Astrocyte (in vitro differentiated cells and primary cell): ENCODE results near the gene OR51B6. TPM values are rescaled to one million over a fixed set of nuclear protein-coding genes. Genes with fewer than 3 reads are reported as not detected.
A peak's percentile ranks its signal among the peaks of the same experiment; 100 is the strongest.

ENCODE experiments used
- DNase-seq: peaks from one replicate; pipeline ENCODE4 v3.0.0-alpha.2; 2010; ENCODE audit warnings: low read depth
- FAIRE-seq: peaks from 2 replicates; lab custom pipeline; 2011; peaks lifted over from hg19 to GRCh38; lab: Jason Lieb, UNC
- H2AFZ ChIP-seq: 2 replicates; pipeline ENCODE4 v1.6.0; 2012; ENCODE audit warnings: low read depth, low read length, inconsistent platforms
- H3K27ac ChIP-seq: 2 replicates; pipeline ENCODE4 v1.5.1; 2011; ENCODE audit warnings: low read depth, low read length, inconsistent platforms
- H3K27me3 ChIP-seq: 2 replicates; pipeline ENCODE4 v1.6.0; 2011; ENCODE audit warnings: low read length, inconsistent platforms; ENCODE audit not compliant: insufficient read depth
- H3K36me3 ChIP-seq: 2 replicates; pipeline ENCODE4 v1.5.1; 2011; ENCODE audit warnings: low read length, inconsistent platforms; ENCODE audit not compliant: insufficient read depth
- H3K4me1 ChIP-seq: 2 replicates; pipeline ENCODE4 v1.5.1; 2011; ENCODE audit warnings: low read length, inconsistent platforms; ENCODE audit not compliant: insufficient read depth
- H3K4me2 ChIP-seq: 2 replicates; pipeline ENCODE4 v1.6.0; 2012; ENCODE audit warnings: low read length, inconsistent platforms
- H3K4me3 ChIP-seq: 2 replicates; pipeline ENCODE4 v1.5.1; 2011; ENCODE audit warnings: low read depth, mild to moderate bottlenecking, low read length, inconsistent platforms; ENCODE audit not compliant: insufficient read depth
- H3K79me2 ChIP-seq: 2 replicates; pipeline ENCODE4 v1.6.0; 2012; ENCODE audit warnings: mild to moderate bottlenecking, low read length, inconsistent platforms; ENCODE audit not compliant: insufficient read depth
- H3K9ac ChIP-seq: 2 replicates; pipeline ENCODE4 v1.6.0; 2012; ENCODE audit warnings: mild to moderate bottlenecking, low read length, inconsistent platforms
- H3K9me3 ChIP-seq: 2 replicates; pipeline ENCODE4 v1.5.1; 2012; ENCODE audit warnings: low read depth, mild to moderate bottlenecking, low read length, inconsistent platforms; ENCODE audit not compliant: insufficient read depth
- H4K20me1 ChIP-seq: 2 replicates; pipeline ENCODE4 v1.6.0; 2012; ENCODE audit warnings: low read length, inconsistent platforms; ENCODE audit not compliant: insufficient read depth
- H3K27ac Mint-ChIP-seq: one replicate; pipeline ENCODE4 v1.8.0; 2021; ENCODE audit warnings: mild to moderate bottlenecking, mixed read lengths; ENCODE audit not compliant: unreplicated experiment
- H3K27me3 Mint-ChIP-seq: one replicate; pipeline ENCODE4 v1.8.0; 2021; ENCODE audit warnings: low read depth, mixed read lengths; ENCODE audit not compliant: unreplicated experiment
- H3K36me3 Mint-ChIP-seq: one replicate; pipeline ENCODE4 v1.8.0; 2021; ENCODE audit warnings: low read depth, mixed read lengths; ENCODE audit not compliant: unreplicated experiment
- H3K4me1 Mint-ChIP-seq: one replicate; pipeline ENCODE4 v1.8.0; 2021; ENCODE audit warnings: low read depth, mixed read lengths; ENCODE audit not compliant: unreplicated experiment
- H3K4me3 Mint-ChIP-seq: one replicate; pipeline ENCODE4 v1.8.0; 2021; ENCODE audit warnings: mild to moderate bottlenecking, moderate library complexity, mixed read lengths; ENCODE audit not compliant: unreplicated experiment
- H3K9me3 Mint-ChIP-seq: one replicate; pipeline ENCODE4 v1.8.0; 2021; ENCODE audit warnings: mild to moderate bottlenecking, mixed read lengths; ENCODE audit not compliant: unreplicated experiment
- EZH2 ChIP-seq: IDR thresholded peaks from 2 replicates; pipeline ENCODE4 v1.6.1; 2012; ENCODE audit warnings: mild to moderate bottlenecking, low read length, inconsistent platforms; ENCODE audit not compliant: insufficient read depth
- total RNA-seq: library from RNA; stranded (reverse); gene quantifications from 2 replicates; pipeline ENCODE4 v1.2.1, GENCODE V29; 2021
- TF ChIP-seq, protein P1 (sequence below): IDR thresholded peaks from 2 replicates; pipeline ENCODE4 v1.5.1; 2011; ENCODE audit warnings: low read depth, mild to moderate bottlenecking, inconsistent platforms, low read length, moderate library complexity; ENCODE audit not compliant: insufficient read depth

The OR51B6 gene
- total RNA-seq, 1 donor from 2014 or later: not detected

DNA sequence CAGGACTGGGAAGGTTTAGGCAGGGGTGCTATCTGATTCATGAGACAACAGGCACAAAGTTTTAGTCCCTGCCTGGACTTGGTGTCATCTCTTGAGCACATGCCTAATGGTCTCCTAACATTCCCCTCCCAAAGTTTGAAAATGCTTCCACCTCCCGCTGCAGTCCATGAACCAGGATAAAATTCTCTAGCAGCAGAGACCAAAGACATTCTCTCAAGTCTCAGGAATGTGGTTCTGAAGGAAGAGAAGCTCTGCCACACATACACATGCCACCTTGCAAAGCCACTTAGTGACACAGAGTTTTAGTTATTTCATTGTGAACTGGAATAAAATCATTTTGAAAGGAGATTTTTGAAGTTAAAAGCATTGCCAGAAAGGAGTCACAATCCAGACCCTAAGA is 15.5 kb downstream of the OR51B6 start:
- peak overlapping the region; percentile 9 for H3K4me3 ChIP-seq
- H2AFZ ChIP-seq: no peak overlapping the region
- H4K20me1 ChIP-seq: no peaks in the 10 kb centered on the region
- TF ChIP-seq EZH2: no peak
- TF ChIP-seq, protein P1, sequence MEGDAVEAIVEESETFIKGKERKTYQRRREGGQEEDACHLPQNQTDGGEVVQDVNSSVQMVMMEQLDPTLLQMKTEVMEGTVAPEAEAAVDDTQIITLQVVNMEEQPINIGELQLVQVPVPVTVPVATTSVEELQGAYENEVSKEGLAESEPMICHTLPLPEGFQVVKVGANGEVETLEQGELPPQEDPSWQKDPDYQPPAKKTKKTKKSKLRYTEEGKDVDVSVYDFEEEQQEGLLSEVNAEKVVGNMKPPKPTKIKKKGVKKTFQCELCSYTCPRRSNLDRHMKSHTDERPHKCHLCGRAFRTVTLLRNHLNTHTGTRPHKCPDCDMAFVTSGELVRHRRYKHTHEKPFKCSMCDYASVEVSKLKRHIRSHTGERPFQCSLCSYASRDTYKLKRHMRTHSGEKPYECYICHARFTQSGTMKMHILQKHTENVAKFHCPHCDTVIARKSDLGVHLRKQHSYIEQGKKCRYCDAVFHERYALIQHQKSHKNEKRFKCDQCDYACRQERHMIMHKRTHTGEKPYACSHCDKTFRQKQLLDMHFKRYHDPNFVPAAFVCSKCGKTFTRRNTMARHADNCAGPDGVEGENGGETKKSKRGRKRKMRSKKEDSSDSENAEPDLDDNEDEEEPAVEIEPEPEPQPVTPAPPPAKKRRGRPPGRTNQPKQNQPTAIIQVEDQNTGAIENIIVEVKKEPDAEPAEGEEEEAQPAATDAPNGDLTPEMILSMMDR: no peak
- FAIRE-seq: peak; percentile 59
- no peaks in the 10 kb centered on the region for H3K27me3 Mint-ChIP-seq
- peak overlapping the region; percentile 66 for H3K4me2 ChIP-seq
- DNase-seq: peak; percentile 44
- no peak overlapping the region for H3K4me3 Mint-ChIP-seq
- H3K27ac Mint-ChIP-seq: peak overlapping the region; percentile 92
- no peaks in the 10 kb centered on the region for H3K36me3 Mint-ChIP-seq
- H3K79me2 ChIP-seq: no peaks in the 10 kb centered on the region
- H3K27ac ChIP-seq: peak overlapping the region; percentile 94
- no peaks in the 10 kb centered on the region for H3K9me3 ChIP-seq
- H3K27me3 ChIP-seq: no peaks in the 10 kb centered on the region
- H3K36me3 ChIP-seq: no peaks in the 10 kb centered on the region
- H3K9ac ChIP-seq: peak overlapping the region; percentile 74
- peaks cover 59% of the 10 kb centered on the region for H3K4me1 Mint-ChIP-seq
- no peaks in the 10 kb centered on the region for H3K9me3 Mint-ChIP-seq
- H3K4me1 ChIP-seq: peaks cover 51% of the 10 kb centered on the region

GRCh38 chr11:5367448-5368074 is 16.3 kb downstream of the OR51B6 start:
- no peaks in the 10 kb centered on the region for H3K79me2 ChIP-seq
- Mint-ChIP-seq H3K36me3 (no peaks in the 10 kb centered on the region), H3K4me3 (no peak overlapping the region), H3K4me1 (peaks cover 56% of the 10 kb centered on the region), H3K9me3 (no peaks in the 10 kb centered on the region), H3K27ac (peak overlapping the region; percentile 92), H3K27me3 (no peaks in the 10 kb centered on the region)
- FAIRE-seq (peak; percentile 63), DNase-seq (peak; percentile 90)
- H3K27ac ChIP-seq: peak overlapping the region; percentile 94
- TF ChIP-seq, protein P1: no peak
- TF ChIP-seq EZH2: no peak
- no peaks in the 10 kb centered on the region for H3K36me3 ChIP-seq
- peak overlapping the region; percentile 74 for H3K9ac ChIP-seq
- H3K9me3 ChIP-seq: no peaks in the 10 kb centered on the region
- H2AFZ ChIP-seq: no peak overlapping the region
- H3K4me3 ChIP-seq: no peak overlapping the region
- no peaks in the 10 kb centered on the region for H3K27me3 ChIP-seq
- no peaks in the 10 kb centered on the region for H4K20me1 ChIP-seq
- peaks cover 44% of the 10 kb centered on the region for H3K4me1 ChIP-seq
- H3K4me2 ChIP-seq: peak overlapping the region; percentile 66

DNA sequence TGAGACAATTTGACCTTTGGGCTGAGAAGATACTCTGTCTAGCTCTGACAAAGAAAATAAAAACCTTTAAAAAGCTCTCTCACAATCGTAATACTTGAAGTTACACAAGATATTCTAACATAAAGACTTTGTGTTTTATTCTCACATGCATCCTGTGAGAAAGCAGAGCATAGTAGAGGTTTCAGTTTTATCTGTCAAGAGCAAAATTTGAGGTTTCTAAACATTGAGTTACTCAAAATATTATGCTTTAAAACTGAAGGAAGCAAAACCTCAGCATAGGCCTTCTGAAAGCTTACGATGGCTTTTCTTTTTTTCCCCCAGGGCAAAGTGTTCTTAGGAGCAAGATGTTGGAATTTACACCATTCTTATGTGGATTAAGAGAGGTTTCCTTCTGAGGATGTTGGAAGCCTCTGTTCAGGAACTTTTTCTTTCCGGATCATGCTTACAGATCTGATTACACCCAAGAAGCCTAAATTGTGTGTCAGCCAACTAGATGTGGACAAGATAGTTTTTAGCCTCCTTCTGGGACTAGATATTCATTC is 17.3 kb downstream of the OR51B6 start:
- Histone ChIP-seq H3K9me3 (no peaks in the 10 kb centered on the region), H4K20me1 (no peaks in the 10 kb centered on the region), H2AFZ (no peak overlapping the region), H3K4me2 (no peak overlapping the region), H3K27ac (peak overlapping the region; percentile 94), H3K9ac (no peak overlapping the region), H3K36me3 (no peaks in the 10 kb centered on the region), H3K27me3 (no peaks in the 10 kb centered on the region), H3K4me1 (peaks cover 38% of the 10 kb centered on the region), H3K4me3 (no peak overlapping the region), H3K79me2 (no peaks in the 10 kb centered on the region)
- no peak overlapping the region for H3K4me3 Mint-ChIP-seq
- FAIRE-seq (peak; percentile 70), DNase-seq (no peak)
- peaks cover 52% of the 10 kb centered on the region for H3K4me1 Mint-ChIP-seq
- peak overlapping the region; percentile 59 for H3K27ac Mint-ChIP-seq
- H3K36me3 Mint-ChIP-seq: no peaks in the 10 kb centered on the region
- no peaks in the 10 kb centered on the region for H3K27me3 Mint-ChIP-seq
- no peaks in the 10 kb centered on the region for H3K9me3 Mint-ChIP-seq
- no peak for TF ChIP-seq EZH2
